Muscle layer of colon (tissue), 2 donors: ENCODE results near the gene TOPAZ1.

Source experiments
- H3K27ac ChIP-seq: one replicate; pipeline ENCODE4 v1.7.0; 2013; ENCODE audit warnings: low read depth, mild to moderate bottlenecking, low read length, moderate library complexity
- H3K27me3 ChIP-seq, 2 donors: one replicate each; pipeline ENCODE4 v1.7.0; 2013; ENCODE audit warnings: low read length in 2 of 2, mild to moderate bottlenecking in 2 of 2; ENCODE audit not compliant: insufficient read depth in 2 of 2, control insufficient read depth in 1 of 2
- H3K36me3 ChIP-seq: one replicate; pipeline ENCODE4 v1.7.0; 2013; ENCODE audit warnings: mild to moderate bottlenecking, low read length; ENCODE audit not compliant: insufficient read depth
- H3K4me1 ChIP-seq: one replicate; pipeline ENCODE4 v1.7.0; 2013; ENCODE audit warnings: mild to moderate bottlenecking, low read length; ENCODE audit not compliant: insufficient read depth
- H3K4me3 ChIP-seq, 2 donors: one replicate each; pipeline ENCODE4 v1.7.0; 2013; ENCODE audit warnings: low read length in 2 of 2, low read depth in 1 of 2, mild to moderate bottlenecking in 1 of 2, moderate library complexity in 1 of 2
- H3K9ac ChIP-seq: one replicate; pipeline ENCODE4 v1.7.0; 2013; ENCODE audit warnings: low read length
- H3K9me3 ChIP-seq: one replicate; pipeline ENCODE4 v1.7.0; 2013; ENCODE audit warnings: mild to moderate bottlenecking, low read length
- donor health status: abdominal sarcoma.
- donor health status: Adenocarcinoma of cecum.

Gene TOPAZ1

GRCh38 chr3:44241706-44242105, at the start of gene TOPAZ1:
Gene TOPAZ1 (plus strand): TSS chr3:44241886. CDS start chr3:44242054, 168 bp downstream.
- H3K9me3 ChIP-seq, result no peaks in the 10 kb centered on the region
- no peak within 1 kb of the TSS for H3K27ac ChIP-seq
- H3K4me3 ChIP-seq, result no peak within 1 kb of the TSS
- no peaks in the 10 kb centered on the region for H3K36me3 ChIP-seq
- H3K9ac ChIP-seq, result no peak within 1 kb of the TSS
- no peaks in the 10 kb centered on the region for H3K4me1 ChIP-seq
- no peaks in the 10 kb centered on the region for H3K27me3 ChIP-seq

GRCh38 chr3:44198284-44199269, 43.1 kb upstream of the TOPAZ1 start:
- H3K27ac ChIP-seq, result no peak overlapping the region
- no peaks in the 10 kb centered on the region for H3K9me3 ChIP-seq
- H3K4me1 ChIP-seq, result no peaks in the 10 kb centered on the region
- H3K9ac ChIP-seq, result no peak overlapping the region
- no peaks in the 10 kb centered on the region for H3K27me3 ChIP-seq
- no peak overlapping the region for H3K4me3 ChIP-seq
- H3K36me3 ChIP-seq, result no peaks in the 10 kb centered on the region

- H3K27me3 ChIP-seq, result no peaks in the 10 kb centered on the region
- H3K4me1 ChIP-seq, result no peaks in the 10 kb centered on the region
- no peaks in the 10 kb centered on the region for H3K9me3 ChIP-seq
- no peak overlapping the region for H3K9ac ChIP-seq
- no peak overlapping the region for H3K4me3 ChIP-seq
- no peak overlapping the region for H3K27ac ChIP-seq
- H3K36me3 ChIP-seq, result no peaks in the 10 kb centered on the region
Observed at GRCh38 chr3:44206261-44206660, 35.4 kb upstream of the TOPAZ1 start.

- H3K4me1 ChIP-seq, result no peaks in the 10 kb centered on the region
- H3K36me3 ChIP-seq, result no peaks in the 10 kb centered on the region
- no peaks in the 10 kb centered on the region for H3K27me3 ChIP-seq
- no peak overlapping the region for H3K4me3 ChIP-seq
- H3K27ac ChIP-seq, result no peak overlapping the region
- no peak overlapping the region for H3K9ac ChIP-seq
- no peaks in the 10 kb centered on the region for H3K9me3 ChIP-seq
Observed at GRCh38 chr3:44206862-44207652, 34.6 kb upstream of the TOPAZ1 start.

- no peaks in the 10 kb centered on the region for H3K27me3 ChIP-seq
- H3K27ac ChIP-seq, result no peak overlapping the region
- H3K9me3 ChIP-seq, result no peaks in the 10 kb centered on the region
- H3K4me3 ChIP-seq, result no peak overlapping the region
- no peaks in the 10 kb centered on the region for H3K36me3 ChIP-seq
- H3K9ac ChIP-seq, result no peak overlapping the region
- no peaks in the 10 kb centered on the region for H3K4me1 ChIP-seq
Observed at GRCh38 chr3:44208086-44208485, 33.6 kb upstream of the TOPAZ1 start.

GRCh38 chr3:44208568-44208967, 33.1 kb upstream of the TOPAZ1 start:
- Histone ChIP-seq H3K27ac (no peak overlapping the region), H3K4me1 (no peaks in the 10 kb centered on the region), H3K4me3 (no peak overlapping the region), H3K27me3 (no peaks in the 10 kb centered on the region), H3K9me3 (no peaks in the 10 kb centered on the region), H3K36me3 (no peaks in the 10 kb centered on the region), H3K9ac (no peak overlapping the region)

GRCh38 chr3:44210967-44211366, 30.7 kb upstream of the TOPAZ1 start:
- no peaks in the 10 kb centered on the region for H3K36me3 ChIP-seq
- H3K4me3 ChIP-seq, result no peak overlapping the region
- no peaks in the 10 kb centered on the region for H3K9me3 ChIP-seq
- H3K27me3 ChIP-seq, result no peaks in the 10 kb centered on the region
- H3K9ac ChIP-seq, result no peak overlapping the region
- no peaks in the 10 kb centered on the region for H3K4me1 ChIP-seq
- no peak overlapping the region for H3K27ac ChIP-seq

GRCh38 chr3:44222337-44222736, 19.3 kb upstream of the TOPAZ1 start:
- H3K27me3 ChIP-seq, result no peaks in the 10 kb centered on the region
- no peak overlapping the region for H3K4me3 ChIP-seq
- no peak overlapping the region for H3K27ac ChIP-seq
- H3K9ac ChIP-seq, result no peak overlapping the region
- no peaks in the 10 kb centered on the region for H3K36me3 ChIP-seq
- H3K9me3 ChIP-seq, result no peaks in the 10 kb centered on the region
- no peaks in the 10 kb centered on the region for H3K4me1 ChIP-seq

- H3K36me3 ChIP-seq, result no peaks in the 10 kb centered on the region
- H3K9me3 ChIP-seq, result no peaks in the 10 kb centered on the region
- no peaks in the 10 kb centered on the region for H3K27me3 ChIP-seq
- no peak overlapping the region for H3K27ac ChIP-seq
- no peak overlapping the region for H3K9ac ChIP-seq
- no peak overlapping the region for H3K4me3 ChIP-seq
- no peaks in the 10 kb centered on the region for H3K4me1 ChIP-seq
Observed at GRCh38 chr3:44223299-44223698, 18.4 kb upstream of the TOPAZ1 start.

- no peak overlapping the region for H3K4me3 ChIP-seq
- H3K27ac ChIP-seq, result no peak overlapping the region
- no peak overlapping the region for H3K9ac ChIP-seq
- H3K4me1 ChIP-seq, result no peaks in the 10 kb centered on the region
- no peaks in the 10 kb centered on the region for H3K27me3 ChIP-seq
- H3K9me3 ChIP-seq, result no peaks in the 10 kb centered on the region
- H3K36me3 ChIP-seq, result no peaks in the 10 kb centered on the region
Observed at GRCh38 chr3:44224131-44224530, 17.6 kb upstream of the TOPAZ1 start.

- Histone ChIP-seq H3K4me1 (no peaks in the 10 kb centered on the region), H3K9ac (no peak overlapping the region), H3K4me3 (no peak overlapping the region), H3K36me3 (no peaks in the 10 kb centered on the region), H3K27ac (no peak overlapping the region), H3K27me3 (no peaks in the 10 kb centered on the region), H3K9me3 (no peaks in the 10 kb centered on the region)
Observed at GRCh38 chr3:44226573-44226972, 15.1 kb upstream of the TOPAZ1 start.
